Vagina (tissue), 2 donors: ENCODE data around the gene LHCGR. TPM values are rescaled to one million over a fixed set of nuclear protein-coding genes. Genes with fewer than 3 reads are reported as not detected.

Source experiments
- DNase-seq, 2 donors: peaks; one replicate each; pipeline ENCODE4 v3.0.0-alpha.2; 2017; ENCODE audit errors: extremely low spot score in 2 of 2
- H3K27ac ChIP-seq: fragments of 200-600 bp; sonication (generic); one replicate; pipeline ENCODE4 v1.5.1; 2019
- H3K27me3 ChIP-seq: fragments of 200-600 bp; sonication (generic); one replicate; pipeline ENCODE4 v1.5.1; 2019
- H3K36me3 ChIP-seq, 2 donors: fragments of 200-600 bp; sonication (generic); one replicate each; pipeline ENCODE4 v1.5.1; 2017 to 2019
- H3K4me1 ChIP-seq: fragments of 200-600 bp; sonication (generic); one replicate; pipeline ENCODE4 v1.5.1; 2019
- H3K4me3 ChIP-seq, 2 donors: fragments of 200-600 bp; sonication (generic); 1 replicate in 1 of 2; 2 replicates in 1 of 2; pipeline ENCODE4 v1.5.1; 2016 to 2019
- H3K9me3 ChIP-seq: fragments of 200-600 bp; sonication (generic); one replicate; pipeline ENCODE4 v1.5.1; 2019
- CTCF ChIP-seq, 3 experiments: fragments of 450-650 bp in 2 of 3; fragments of 200-600 bp in 1 of 3; sonication (generic) in 1 of 3; IDR thresholded peaks; one replicate each; pipeline ENCODE4 v1.5.1; 2017 to 2019; ENCODE audit warnings: antibody characterized with exemption in 3 of 3, mild to moderate bottlenecking in 2 of 3, moderate library complexity in 2 of 3
- POLR2A ChIP-seq, 2 donors: fragments of 450-650 bp; IDR thresholded peaks; one replicate each; pipeline ENCODE4 v1.6.1; 2017; ENCODE audit warnings: antibody characterized with exemption in 2 of 2, mild to moderate bottlenecking in 2 of 2, moderate library complexity in 2 of 2
- POLR2AphosphoS5 ChIP-seq, 2 donors: sonication (generic); formaldehyde crosslinking; IDR thresholded peaks; one replicate each; pipeline ENCODE4 v1.9.0; 2017; ENCODE audit warnings: antibody characterized with exemption in 2 of 2, mild to moderate bottlenecking in 2 of 2, low read depth in 1 of 2; ENCODE audit not compliant: insufficient read depth in 1 of 2
- intact Hi-C: fragments of 100-400 bp; cut with DNase I; formaldehyde crosslinking; loops from one replicate; pipeline ENCODE4 v1.15.1; 2023
- total RNA-seq: library from RNA; depleted of rRNA; stranded (reverse); fragments of >200 nt; gene quantifications from one replicate; pipeline ENCODE4 v1.2.3, GENCODE V29; 2016

The LHCGR gene
- total RNA-seq, 1 donor from 2014 or later = not detected

GRCh38 chr2:48693066-48693465, 62.5 kb downstream of the LHCGR start:
- Histone ChIP-seq H3K9me3 (no peaks in the 10 kb centered on the region), H3K4me3 (no peak overlapping the region), H3K27me3 (no peaks in the 10 kb centered on the region), H3K4me1 (no peaks in the 10 kb centered on the region), H3K27ac (no peak overlapping the region), H3K36me3 (no peaks in the 10 kb centered on the region)
- no peak for TF ChIP-seq CTCF (IDR thresholded peaks at IDR 0.05)
- intact Hi-C loops = no loop called here
- DNase-seq = no peak

GRCh38 chr2:48691935-48692691, 63.4 kb downstream of the LHCGR start:
- intact Hi-C loops = no loop called here
- Histone ChIP-seq H3K4me1 (no peaks in the 10 kb centered on the region), H3K27me3 (no peaks in the 10 kb centered on the region), H3K9me3 (no peaks in the 10 kb centered on the region), H3K4me3 (no peak overlapping the region), H3K36me3 (no peaks in the 10 kb centered on the region), H3K27ac (no peak overlapping the region)
- no peak for TF ChIP-seq CTCF (IDR thresholded peaks at IDR 0.05)
- no peak for TF ChIP-seq POLR2A (IDR thresholded peaks at IDR 0.05)
- TF ChIP-seq POLR2AphosphoS5 (IDR thresholded peaks at IDR 0.05; ENCODE audit: insufficient read depth in 1 of 2, low read depth in 1 of 2) = no peak
- no peak for DNase-seq

GRCh38 chr2:48685126-48685525, 70.4 kb downstream of the LHCGR start:
- H3K4me3 ChIP-seq = no peak overlapping the region
- H3K27ac ChIP-seq = no peak overlapping the region
- DNase-seq = no peak
- H3K36me3 ChIP-seq = no peaks in the 10 kb centered on the region
- no peaks in the 10 kb centered on the region for H3K27me3 ChIP-seq
- no peak for TF ChIP-seq POLR2A (IDR thresholded peaks at IDR 0.05)
- no peak for TF ChIP-seq POLR2AphosphoS5 (IDR thresholded peaks at IDR 0.05; ENCODE audit: insufficient read depth in 1 of 2, low read depth in 1 of 2)
- intact Hi-C loops = no loop called here
- H3K9me3 ChIP-seq = no peaks in the 10 kb centered on the region
- no peaks in the 10 kb centered on the region for H3K4me1 ChIP-seq

- Histone ChIP-seq H3K4me3 (no peak overlapping the region), H3K27me3 (no peaks in the 10 kb centered on the region), H3K27ac (no peak overlapping the region), H3K4me1 (no peaks in the 10 kb centered on the region), H3K9me3 (no peaks in the 10 kb centered on the region), H3K36me3 (no peaks in the 10 kb centered on the region)
- intact Hi-C loops = no loop called here
- no peak for TF ChIP-seq POLR2AphosphoS5 (IDR thresholded peaks at IDR 0.05; ENCODE audit: insufficient read depth in 1 of 2, low read depth in 1 of 2)
- TF ChIP-seq POLR2A (IDR thresholded peaks at IDR 0.05) = no peak
- TF ChIP-seq CTCF (IDR thresholded peaks at IDR 0.05) = no peak
- no peak for DNase-seq
Observed at GRCh38 chr2:48677450-48677849, 78.1 kb downstream of the LHCGR start.

- TF ChIP-seq POLR2A (IDR thresholded peaks at IDR 0.05) (no peak), CTCF (IDR thresholded peaks at IDR 0.05) (no peak), POLR2AphosphoS5 (IDR thresholded peaks at IDR 0.05; ENCODE audit: insufficient read depth in 1 of 2, low read depth in 1 of 2) (no peak)
- Histone ChIP-seq H3K36me3 (no peaks in the 10 kb centered on the region), H3K4me3 (no peak overlapping the region), H3K9me3 (no peaks in the 10 kb centered on the region), H3K27ac (no peak overlapping the region), H3K4me1 (no peaks in the 10 kb centered on the region), H3K27me3 (no peaks in the 10 kb centered on the region)
- intact Hi-C loops = no loop called here
- no peak for DNase-seq
Observed at GRCh38 chr2:48674933-48675332, 80.6 kb downstream of the LHCGR start.
